Pancreas (tissue), 10 donors: ENCODE measurements around the gene EMILIN1. TPM values are rescaled to one million over a fixed set of nuclear protein-coding genes. Genes with fewer than 3 reads are reported as not detected.

ENCODE experiments used
- ATAC-seq, 4 donors: fragments of 200-7000 bp; cut with Tn5 transposase; one replicate each; pipeline versions ENCODE4 v1.8.0 to v1.9.1; 2020; ENCODE audit warnings: mild to moderate bottlenecking in 4 of 4, moderate library complexity in 4 of 4
- DNase-seq, 6 donors: peaks; one replicate each; pipeline ENCODE4 v3.0.0-alpha.2; 2020
- FAIRE-seq: peaks from 2 replicates; lab custom pipeline; 2012; peaks lifted over from hg19 to GRCh38; lab: Jason Lieb, UNC
- H3K27ac ChIP-seq, 4 donors: fragments of 200-600 bp; sonication (generic); 1 replicate in 3 of 4; 2 replicates in 1 of 4; pipeline versions ENCODE4 v1.5.0 to v1.8.0; 2020
- H3K27me3 ChIP-seq, 4 donors: fragments of 200-600 bp; one replicate each; pipeline ENCODE4 v1.8.0; 2021
- H3K36me3 ChIP-seq, 3 donors: fragments of 200-600 bp; sonication (generic) in 1 of 3; one replicate each; pipeline versions ENCODE4 v1.5.0 to v1.8.0; 2020 to 2021
- H3K4me1 ChIP-seq, 3 donors: fragments of 200-600 bp; one replicate each; pipeline ENCODE4 v1.8.0; 2021
- H3K4me3 ChIP-seq, 4 donors: fragments of 200-600 bp; sonication (generic) in 2 of 4; one replicate each; pipeline versions ENCODE4 v1.5.0 to v1.8.0; 2020 to 2021
- H3K9me3 ChIP-seq, 4 donors: fragments of 200-600 bp; one replicate each; pipeline ENCODE4 v1.8.0; 2021
- WGBS, 2 donors: extraction: QIAGEN DNeasy Blood & Tissue Kit; methylation state at CpG; one replicate each; pipeline ENCODE4 v1.1.7; 2013; 5-methylcytosine and 5-hydroxymethylcytosine counted together
- intact Hi-C, 3 donors: fragments of 100-400 bp; cut with DNase I; formaldehyde crosslinking; loops; one replicate each; pipeline versions ENCODE4 v1.11.1 to v1.14.2; 2022
- polyA plus RNA-seq, 2 donors: library from polyadenylated mRNA; stranded (reverse); fragments of 200-250 nt; gene quantifications; one replicate each; pipeline ENCODE4 v1.2.3, GENCODE V29; 2013
- total RNA-seq, 6 donors: library from RNA; stranded (reverse); fragmentation: NEBNext Ultra II Directional in 4 of 6; extraction: Animal tissue kit (Norgen Biotek cat#: 25700) in 4 of 6; gene quantifications; one replicate each; pipeline versions ENCODE4 v1.2.1 to v1.2.4, GENCODE V29; 2021 to 2023
- TF ChIP-seq, protein P1 (sequence below), 4 donors: fragments of 200-600 bp; sonication (generic) in 3 of 4; IDR thresholded peaks; one replicate each; pipeline versions ENCODE4 v1.5.0 to v1.8.0; 2021; ENCODE audit warnings: antibody characterized with exemption in 4 of 4
- donor health status: healthy with polysubstance abuse.
- donor health status: DM: no; HTN: no; CAD: no; lungs with moderate emphysema.
- donor health status: DM: no; HTN: no; CAD: no.
- donor health status: control.
- donor health status: control.
- donor health status: Bipolar disorder and iron deficiency.
- donor health status: DM: yes; HTN: yes; CAD: no.
- donor health status: DM: no; HTN: no; CAD: no.
- donor health status: DM: no; HTN: no; CAD: no.
- donor health status: DM: yes; HTN: yes; CAD: no.

The EMILIN1 gene
- total and polyA plus RNA-seq, 8 donors = 2.6 to 47.1 (median 7.3) TPM

DNA sequence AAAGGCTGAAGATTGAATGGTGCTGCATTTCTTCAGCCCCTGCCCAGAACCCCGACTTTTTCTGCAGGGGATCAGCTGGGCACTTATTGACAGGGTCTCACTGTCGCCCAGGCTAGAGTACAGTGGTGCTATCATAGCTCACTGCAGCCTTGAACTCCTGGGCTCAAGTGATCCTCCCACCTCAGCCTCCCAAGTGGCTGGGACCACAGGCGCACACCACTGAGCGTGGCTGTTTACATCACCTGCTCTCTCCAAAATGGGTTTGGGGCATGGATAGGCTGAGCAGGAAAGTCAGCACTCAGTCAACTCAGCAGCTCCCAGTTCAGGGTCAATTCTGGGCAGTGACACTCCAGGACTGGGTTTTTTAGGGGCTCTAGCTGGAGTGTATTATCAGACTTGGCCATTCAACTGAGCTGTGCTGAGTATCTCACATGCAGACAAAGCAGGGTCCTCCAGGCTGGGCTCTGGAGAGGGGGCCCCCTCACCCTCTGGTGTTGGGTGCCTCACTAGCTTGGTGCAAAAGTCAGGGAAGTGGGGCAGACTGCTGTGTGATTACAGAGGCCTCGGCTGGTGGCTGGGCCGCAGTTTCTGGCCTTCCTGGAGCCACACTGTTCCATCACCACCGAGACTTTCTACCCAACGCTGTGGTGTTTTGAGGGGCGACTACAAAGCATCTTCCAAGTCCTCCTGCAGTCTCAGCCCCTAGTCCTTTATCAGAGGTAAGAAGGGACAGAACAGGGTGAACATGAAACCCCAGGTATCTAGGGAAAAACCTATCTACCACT lies 49.7 kb downstream of the EMILIN1 start:
- Histone ChIP-seq H3K27me3 (no peaks in the 10 kb centered on the region), H3K4me1 (peaks cover 0 to 3% (median 2%) of the 10 kb centered on the region in 3 donors), H3K4me3 (no peak overlapping the region), H3K36me3 (peaks cover 6 to 16% (median 12%) of the 10 kb centered on the region in 3 donors), H3K9me3 (no peaks in the 10 kb centered on the region), H3K27ac (no peak overlapping the region)
- no peak for ATAC-seq
- intact Hi-C loops = no loop called here
- 80 to 85% methylated on average over 9 of the region's 9 CpGs for WGBS, 2 donors
- DNase-seq = no peak
- TF ChIP-seq, protein P1, sequence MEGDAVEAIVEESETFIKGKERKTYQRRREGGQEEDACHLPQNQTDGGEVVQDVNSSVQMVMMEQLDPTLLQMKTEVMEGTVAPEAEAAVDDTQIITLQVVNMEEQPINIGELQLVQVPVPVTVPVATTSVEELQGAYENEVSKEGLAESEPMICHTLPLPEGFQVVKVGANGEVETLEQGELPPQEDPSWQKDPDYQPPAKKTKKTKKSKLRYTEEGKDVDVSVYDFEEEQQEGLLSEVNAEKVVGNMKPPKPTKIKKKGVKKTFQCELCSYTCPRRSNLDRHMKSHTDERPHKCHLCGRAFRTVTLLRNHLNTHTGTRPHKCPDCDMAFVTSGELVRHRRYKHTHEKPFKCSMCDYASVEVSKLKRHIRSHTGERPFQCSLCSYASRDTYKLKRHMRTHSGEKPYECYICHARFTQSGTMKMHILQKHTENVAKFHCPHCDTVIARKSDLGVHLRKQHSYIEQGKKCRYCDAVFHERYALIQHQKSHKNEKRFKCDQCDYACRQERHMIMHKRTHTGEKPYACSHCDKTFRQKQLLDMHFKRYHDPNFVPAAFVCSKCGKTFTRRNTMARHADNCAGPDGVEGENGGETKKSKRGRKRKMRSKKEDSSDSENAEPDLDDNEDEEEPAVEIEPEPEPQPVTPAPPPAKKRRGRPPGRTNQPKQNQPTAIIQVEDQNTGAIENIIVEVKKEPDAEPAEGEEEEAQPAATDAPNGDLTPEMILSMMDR (IDR thresholded peaks at IDR 0.05) = no peak
- no peak for FAIRE-seq

DNA sequence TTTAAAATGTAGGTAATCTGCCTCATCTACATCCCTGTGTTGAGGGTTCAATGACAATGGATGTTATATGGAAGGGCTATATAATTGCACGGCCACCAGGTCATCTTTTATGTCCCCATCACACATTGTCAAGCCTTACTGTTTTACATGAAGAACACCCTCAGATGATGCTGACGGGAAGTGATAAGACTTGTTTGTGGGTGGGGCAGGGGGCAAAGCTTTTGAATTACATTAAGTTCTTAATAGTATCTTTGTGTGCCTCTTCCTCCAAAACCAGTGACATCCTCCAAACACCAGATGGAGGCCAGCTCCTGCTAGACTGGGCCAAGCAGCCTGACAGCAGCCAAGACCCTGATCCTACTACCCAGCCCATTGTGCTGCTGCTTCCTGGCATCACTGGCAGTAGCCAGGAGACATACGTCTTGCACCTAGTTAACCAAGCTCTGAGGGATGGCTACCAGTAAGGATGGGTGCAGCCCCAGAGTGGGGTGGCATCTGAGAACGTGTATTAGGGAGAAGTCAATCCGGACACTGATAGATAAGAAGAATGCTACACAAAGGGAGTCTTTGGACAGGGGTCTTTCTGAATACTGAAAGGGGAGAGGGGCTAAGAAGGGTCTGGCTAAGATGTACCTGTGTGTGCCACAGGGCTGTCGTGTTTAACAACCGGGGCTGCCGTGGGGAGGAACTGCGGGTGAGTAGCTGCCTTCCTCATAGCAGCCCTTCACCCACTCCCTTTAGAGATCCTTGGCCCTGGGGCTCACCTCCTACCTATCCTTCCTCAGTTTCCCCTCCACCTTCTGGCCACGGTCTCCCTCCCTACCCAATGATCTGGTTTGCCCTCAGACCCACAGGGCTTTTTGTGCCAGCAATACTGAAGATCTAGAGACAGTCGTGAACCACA lies 50.5 kb downstream of the EMILIN1 start:
- TF ChIP-seq, protein P1 (IDR thresholded peaks at IDR 0.05) = no peak
- ATAC-seq = no peak
- no peaks in the 10 kb centered on the region for H3K27me3 ChIP-seq
- intact Hi-C loops = no loop called here
- FAIRE-seq = no peak
- no peaks in the 10 kb centered on the region for H3K9me3 ChIP-seq
- peaks cover 0 to 6% (median 6%) of the 10 kb centered on the region in 3 donors for H3K4me1 ChIP-seq
- no peak overlapping the region for H3K4me3 ChIP-seq
- no peak overlapping the region for H3K27ac ChIP-seq
- DNase-seq = no peak
- H3K36me3 ChIP-seq = peaks cover 6 to 16% (median 12%) of the 10 kb centered on the region in 3 donors
- 66 to 79% methylated on average over 11 of the region's 11 CpGs for WGBS, 2 donors

DNA sequence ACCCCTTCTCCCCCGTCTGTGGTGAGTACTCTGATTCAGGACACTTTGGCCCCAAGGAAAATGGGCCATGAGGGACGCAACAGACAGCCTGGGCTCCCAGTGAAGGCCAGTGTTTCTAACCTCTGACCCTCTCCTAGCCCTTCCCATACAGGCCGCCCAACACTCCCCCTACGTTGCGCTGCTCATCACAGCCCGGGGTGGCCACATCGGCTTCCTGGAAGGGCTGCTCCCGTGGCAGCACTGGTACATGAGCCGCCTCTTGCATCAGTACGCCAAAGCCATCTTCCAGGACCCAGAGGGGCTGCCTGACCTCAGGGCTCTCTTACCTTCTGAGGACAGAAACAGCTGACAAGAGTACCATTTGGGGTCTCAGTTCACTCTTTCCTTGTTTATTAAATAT lies 52.0 kb downstream of the EMILIN1 start:
- Histone ChIP-seq H3K36me3 (peaks cover 6 to 16% (median 12%) of the 10 kb centered on the region in 3 donors), H3K9me3 (no peaks in the 10 kb centered on the region), H3K4me1 (peaks cover 0 to 6% (median 6%) of the 10 kb centered on the region in 3 donors), H3K4me3 (no peak overlapping the region), H3K27ac (no peak overlapping the region), H3K27me3 (no peaks in the 10 kb centered on the region)
- ATAC-seq (no peak), FAIRE-seq (no peak), DNase-seq (peak in 1 of 6 donors; percentile 49)
- 92 to 96% methylated on average over 10 of the region's 10 CpGs for WGBS, 2 donors
- intact Hi-C loops = no loop called here
- TF ChIP-seq, protein P1 (IDR thresholded peaks at IDR 0.05) = no peak

DNA sequence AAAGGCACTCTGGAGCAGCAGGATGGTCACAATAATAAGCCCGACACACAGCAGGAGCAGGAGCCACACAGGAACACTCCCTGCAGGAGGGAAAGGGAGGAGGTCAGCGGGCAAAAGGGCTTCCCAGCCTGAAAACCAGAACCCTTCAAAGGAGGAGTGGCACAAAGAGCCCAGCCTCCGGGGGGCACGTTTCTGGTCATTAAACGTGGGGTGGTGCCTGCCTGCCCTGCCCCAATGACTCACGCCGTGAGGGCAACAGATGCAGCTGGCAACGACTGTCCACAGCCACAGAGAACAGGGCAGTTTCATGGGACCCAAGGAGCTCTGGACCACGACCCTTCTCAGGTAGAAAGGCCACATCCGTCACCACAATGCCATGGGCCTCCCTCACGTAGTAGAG lies 53.0 kb downstream of the EMILIN1 start:
- TF ChIP-seq, protein P1 (IDR thresholded peaks at IDR 0.05) = no peak
- H3K9me3 ChIP-seq = no peaks in the 10 kb centered on the region
- H3K4me1 ChIP-seq = peaks cover 0 to 6% (median 6%) of the 10 kb centered on the region in 3 donors
- WGBS, 2 donors = 88 to 91% methylated on average over 11 of the region's 11 CpGs
- FAIRE-seq (no peak), DNase-seq (no peak), ATAC-seq (no peak)
- peaks cover 6 to 16% (median 12%) of the 10 kb centered on the region in 3 donors for H3K36me3 ChIP-seq
- H3K4me3 ChIP-seq = no peak overlapping the region
- intact Hi-C loops = no loop called here
- no peaks in the 10 kb centered on the region for H3K27me3 ChIP-seq
- no peak overlapping the region for H3K27ac ChIP-seq
